K562 (cell line): ENCODE results near the gene KASH5. TPM values are rescaled to one million over a fixed set of nuclear protein-coding genes. Genes with fewer than 3 reads are reported as not detected.

ENCODE experiments used
- HBP1 ChIP-seq: fragments of 450-650 bp; formaldehyde crosslinking; IDR thresholded peaks from 2 replicates; pipeline ENCODE4 v1.4.0; 2022; ENCODE audit warnings: missing genetic modification characterization
- HDAC8 ChIP-seq: fragments of 450-650 bp; IDR thresholded peaks from 2 replicates; pipeline ENCODE4 v1.6.1; 2016; ENCODE audit warnings: mild to moderate bottlenecking, missing genetic modification characterization, moderate library complexity, missing compliant biosample characterization
- HNRNPLL ChIP-seq: fragments of 200-400 bp; formaldehyde crosslinking; IDR thresholded peaks from 2 replicates; pipeline ENCODE4 v1.6.1; 2017; ENCODE audit warnings: low read length, low read depth, mild to moderate bottlenecking; ENCODE audit not compliant: poor library complexity, severe bottlenecking
- MCM7 ChIP-seq, 2 experiments: fragments of 450-650 bp; IDR thresholded peaks; 2 replicates each; pipeline ENCODE4 v1.6.1; 2016 to 2018
- MLLT1 ChIP-seq, 2 experiments: fragments of 450-650 bp; IDR thresholded peaks; 2 replicates each; pipeline ENCODE4 v1.6.1; 2016
- MXD1 ChIP-seq: fragments of 250-450 bp; sonication (Bioruptor Pico); IDR thresholded peaks from 2 replicates; pipeline ENCODE4 v1.8.0; 2021; ENCODE audit warnings: borderline replicate concordance, mild to moderate bottlenecking, moderate library complexity; ENCODE audit not compliant: poor library complexity, severe bottlenecking
- MYC ChIP-seq, 2 experiments: fragments of 250-450 bp in 1 of 2; sonication (Bioruptor Pico) in 1 of 2; IDR thresholded peaks; 2 replicates each; pipeline versions ENCODE4 v1.5.1 to v1.6.1; 2012 to 2021; ENCODE audit warnings: low read depth in 2 of 2, borderline replicate concordance in 1 of 2, improper control_type of control experiment in 1 of 2, low read length in 1 of 2, mild to moderate bottlenecking in 1 of 2, moderate library complexity in 1 of 2
- REST ChIP-seq, 2 experiments: fragments of 450-650 bp; formaldehyde crosslinking in 1 of 2; IDR thresholded peaks; 2 replicates each; pipeline versions ENCODE4 v1.4.0 to v1.6.1; 2014 to 2020; ENCODE audit warnings: mild to moderate bottlenecking in 2 of 2, borderline replicate concordance in 1 of 2, low read depth in 1 of 2
- polyA plus RNA-seq, 8 experiments: library from polyadenylated mRNA; depleted of rRNA in 4 of 8; stranded (reverse) in 5 of 8; unstranded in 3 of 8; fragments of >200 nt; fragmentation: Nextera tagmentation in 2 of 8; fragmentation: Illumina TruSeq in 1 of 8; extraction: Ambion mirVana in 2 of 8; extraction: Trizol in 1 of 8; gene quantifications; 2 replicates each; pipeline versions ENCODE4 v1.2.1 to v1.2.3, GENCODE V29; 2011 to 2014; ENCODE audit warnings: inconsistent platforms in 1 of 8, missing spikeins in 1 of 8
- total RNA-seq, 7 experiments: library from RNA; depleted of rRNA in 6 of 7; stranded (reverse); fragments of >200 nt in 6 of 7; fragmentation: Illumina TruSeq in 2 of 7; extraction: Trizol in 2 of 7; gene quantifications; 2 replicates each; pipeline versions ENCODE4 v1.2.1 to v1.2.3, GENCODE V29; 2011 to 2021; ENCODE audit warnings: low replicate concordance in 1 of 7

KASH5 gene
- total and polyA plus RNA-seq, 9 of the 15 experiments (the other 6 are each of a cell fraction or from before 2014, with no cell fraction given), result 0.07 to 0.84 (median 0.34) TPM; not detected in 1

GRCh38 chr19:49340069-49340864, 47.8 kb upstream of the KASH5 start (continued):
- TF ChIP-seq HBP1 (CRISPR knock-in tag) (0 out of 2 replicates have a peak, but pooled peaks have one; percentile 34), MYC (IDR thresholded peaks at IDR 0.05; ENCODE audit: low read depth, low read length) (peak; percentile 29; the same call in 1 of the 2 replicates), MYC (CRISPR knock-in tag; IDR thresholded peaks at IDR 0.05; ENCODE audit: borderline replicate concordance, low read depth) (no peak), MLLT1 (IDR thresholded peaks at IDR 0.05) (0 out of 4 replicates have a peak, but pooled peaks of 1 of the 2 experiments have one; percentile 21), HDAC8 (no peak), HNRNPLL (no peak), MCM7 (IDR thresholded peaks at IDR 0.05) (no peak), REST (IDR thresholded peaks at IDR 0.05; ENCODE audit: borderline replicate concordance) (0 out of 2 replicates have a peak, but pooled peaks have one; percentile 6), REST (CRISPR knock-in tag; IDR thresholded peaks at IDR 0.05; ENCODE audit: low read depth) (no peak), MXD1 (CRISPR knock-in tag) (no peak)
